Small intestine (tissue), 7 donors: ENCODE data around the gene DCAF15. TPM values are rescaled to one million over a fixed set of nuclear protein-coding genes. Genes with fewer than 3 reads are reported as not detected.

Source experiments
- DNase-seq, 2 donors: peaks; one replicate each; pipeline versions ENCODE4 v3.0.0 to v3.0.0-alpha.2; 2013
- FAIRE-seq: peaks from 2 replicates; lab custom pipeline; 2012; peaks lifted over from hg19 to GRCh38; lab: Jason Lieb, UNC
- H3K27ac ChIP-seq, 3 donors: one replicate each; pipeline ENCODE4 v1.5.1; 2013; ENCODE audit warnings: low read length in 2 of 3, mild to moderate bottlenecking in 2 of 3, control low read depth in 1 of 3, inconsistent platforms in 1 of 3, low read depth in 1 of 3, moderate library complexity in 1 of 3
- H3K27me3 ChIP-seq, 3 donors: one replicate each; pipeline ENCODE4 v1.6.1; 2013; ENCODE audit warnings: low read length in 3 of 3, inconsistent platforms in 1 of 3; ENCODE audit not compliant: control insufficient read depth in 3 of 3, insufficient read depth in 3 of 3
- H3K36me3 ChIP-seq, 3 donors: one replicate each; pipeline ENCODE4 v1.6.1; 2013; ENCODE audit warnings: low read length in 3 of 3, inconsistent platforms in 1 of 3, low read depth in 1 of 3, mild to moderate bottlenecking in 1 of 3, moderate library complexity in 1 of 3; ENCODE audit not compliant: control insufficient read depth in 3 of 3, insufficient read depth in 2 of 3
- H3K4me1 ChIP-seq, 3 donors: one replicate each; pipeline ENCODE4 v1.6.1; 2013; ENCODE audit warnings: low read length in 2 of 3, inconsistent platforms in 1 of 3, low read depth in 1 of 3, mild to moderate bottlenecking in 1 of 3, moderate library complexity in 1 of 3; ENCODE audit not compliant: control insufficient read depth in 3 of 3, insufficient read depth in 2 of 3
- H3K4me3 ChIP-seq, 3 donors: one replicate each; pipeline ENCODE4 v1.5.1; 2013; ENCODE audit warnings: low read length in 3 of 3, control low read depth in 1 of 3, inconsistent platforms in 1 of 3, low read depth in 1 of 3, mild to moderate bottlenecking in 1 of 3, moderate library complexity in 1 of 3
- H3K9me3 ChIP-seq, 2 donors: one replicate each; pipeline ENCODE4 v1.6.1; 2013; ENCODE audit warnings: low read depth in 1 of 2, low read length in 1 of 2; ENCODE audit not compliant: control insufficient read depth in 2 of 2, insufficient read depth in 1 of 2
- WGBS, 3 donors: extraction: QIAGEN DNeasy Blood & Tissue Kit; methylation state at CpG; one replicate each; pipeline ENCODE4 v1.1.7; 2013; 5-methylcytosine and 5-hydroxymethylcytosine counted together
- polyA plus RNA-seq, 4 donors: library from polyadenylated mRNA; stranded (reverse) in 3 of 4; unstranded in 1 of 4; fragments of 200-250 nt in 3 of 4; fragments of 120-200 nt in 1 of 4; gene quantifications; one replicate each; pipeline versions ENCODE4 v1.2.1 to v1.2.3, GENCODE V29; 2013
- donor health status: healthy with polysubstance abuse.
- donor health status: control.
- donor health status: control.
- donor health status: Bipolar disorder and iron deficiency.
- donor health status: healthy.

DCAF15 gene
- polyA plus RNA-seq, 4 donors: 14.1 to 26.8 (median 20.9) TPM

- Histone ChIP-seq H3K4me3 (no peak overlapping the region), H3K27ac (no peak overlapping the region), H3K36me3 (peaks cover 8 to 21% (median 9%) of the 10 kb centered on the region in 3 donors), H3K9me3 (no peaks in the 10 kb centered on the region), H3K27me3 (peaks cover 0 to 22% (median 0%) of the 10 kb centered on the region in 3 donors), H3K4me1 (no peaks in the 10 kb centered on the region)
- DNase-seq: no peak
- no peak for FAIRE-seq
- WGBS, 3 donors: 86 to 95% (median 88%) methylated on average over 2 of the region's 2 CpGs
These were observed 17.6 kb upstream of the DCAF15 start for GRCh38 chr19:13934785-13935109.

GRCh38 chr19:13935765-13936510 lies 16.4 kb upstream of the DCAF15 start:
- Histone ChIP-seq H3K36me3 (peaks cover 0 to 10% (median 3%) of the 10 kb centered on the region in 3 donors), H3K27ac (no peak overlapping the region), H3K4me1 (no peaks in the 10 kb centered on the region), H3K4me3 (no peak overlapping the region), H3K9me3 (no peaks in the 10 kb centered on the region), H3K27me3 (peaks cover 0 to 22% (median 0%) of the 10 kb centered on the region in 3 donors)
- FAIRE-seq (no peak), DNase-seq (no peak)
- WGBS, 3 donors: 67 to 78% (median 69%) methylated on average over 20 to 22 of the region's 22 CpGs

- Histone ChIP-seq H3K9me3 (peaks cover 0 to 3% of the 10 kb centered on the region in 2 donors), H3K27me3 (peaks cover 0 to 22% (median 0%) of the 10 kb centered on the region in 3 donors), H3K36me3 (no peaks in the 10 kb centered on the region), H3K4me1 (no peaks in the 10 kb centered on the region), H3K27ac (no peak overlapping the region), H3K4me3 (no peak overlapping the region)
- 16 to 24% (median 18%) methylated on average over 26 to 29 of the region's 29 CpGs for WGBS, 3 donors
- no peak for FAIRE-seq
- no peak for DNase-seq
These were observed 14.6 kb upstream of the DCAF15 start for GRCh38 chr19:13937479-13938300.

GRCh38 chr19:13938301-13939064 lies 13.8 kb upstream of the DCAF15 start, which contains the start of gene PODNL1:
PODNL1 (minus strand) TSS chr19:13938417; CDS start chr19:13938181, 236 bp downstream.
- FAIRE-seq (no peak), DNase-seq (no peak)
- H3K9me3 ChIP-seq: peaks cover 0 to 3% of the 10 kb centered on the region in 2 donors
- no peak within 1 kb of the TSS for H3K4me3 ChIP-seq
- no peak within 1 kb of the TSS for H3K27ac ChIP-seq
- H3K4me1 ChIP-seq: no peaks in the 10 kb centered on the region
- WGBS, 3 donors: 24 to 37% (median 32%) methylated on average over 18 to 21 of the region's 21 CpGs
- H3K27me3 ChIP-seq: peaks cover 0 to 22% (median 0%) of the 10 kb centered on the region in 3 donors
- H3K36me3 ChIP-seq: no peaks in the 10 kb centered on the region

- FAIRE-seq: no peak
- peaks cover 0 to 3% of the 10 kb centered on the region in 2 donors for H3K9me3 ChIP-seq
- peaks cover 0 to 17% (median 0%) of the 10 kb centered on the region in 3 donors for H3K27me3 ChIP-seq
- H3K4me3 ChIP-seq: no peak overlapping the region
- H3K4me1 ChIP-seq: no peaks in the 10 kb centered on the region
- H3K36me3 ChIP-seq: no peaks in the 10 kb centered on the region
- no peak for DNase-seq
- no peak overlapping the region for H3K27ac ChIP-seq
- WGBS, 3 donors: 92 to 100% (median 100%) methylated on average over 1 of the region's 1 CpG
These were observed 10.2 kb upstream of the DCAF15 start for GRCh38 chr19:13942023-13942684.

- no peak for DNase-seq
- H3K27ac ChIP-seq: no peak overlapping the region
- peaks cover 0 to 3% of the 10 kb centered on the region in 2 donors for H3K9me3 ChIP-seq
- no peaks in the 10 kb centered on the region for H3K4me1 ChIP-seq
- 86 to 95% (median 93%) methylated on average over 4 of the region's 4 CpGs for WGBS, 3 donors
- no peak for FAIRE-seq
- H3K36me3 ChIP-seq: no peaks in the 10 kb centered on the region
- H3K4me3 ChIP-seq: no peak overlapping the region
- no peaks in the 10 kb centered on the region for H3K27me3 ChIP-seq
These were observed 5.9 kb upstream of the DCAF15 start for GRCh38 chr19:13946414-13946813.

GRCh38 chr19:13951043-13951442 lies 1.3 kb upstream of the DCAF15 start:
- peaks cover 2 to 23% (median 4%) of the 10 kb centered on the region in 3 donors for H3K36me3 ChIP-seq
- no peak overlapping the region for H3K4me3 ChIP-seq
- 73 to 87% (median 80%) methylated on average over 2 of the region's 2 CpGs for WGBS, 3 donors
- no peak overlapping the region for H3K27ac ChIP-seq
- FAIRE-seq (no peak), DNase-seq (no peak)
- H3K4me1 ChIP-seq: peaks cover 0 to 10% (median 0%) of the 10 kb centered on the region in 3 donors
- H3K27me3 ChIP-seq: no peaks in the 10 kb centered on the region
- no peaks in the 10 kb centered on the region for H3K9me3 ChIP-seq
